WTC11 (cell line): ENCODE data around the gene USB1. TPM values are rescaled to one million over a fixed set of nuclear protein-coding genes. Genes with fewer than 3 reads are reported as not detected.
A peak's percentile ranks its signal among the peaks of the same experiment; 100 is the strongest.

Experiments
- ATAC-seq: fragments of 200-7000 bp; cut with Tn5 transposase; 2 replicates; pipeline ENCODE4 v1.10.0; 2021; ENCODE audit warnings: mild to moderate bottlenecking, moderate library complexity
- CTCF ChIA-PET: fragments of 300-600 bp; sonication (Branson Sonifier 250); formaldehyde crosslinking; loops from one replicate; lab custom pipeline; 2021; ENCODE audit warnings: antibody characterized with exemption; lab: Charles Lee
- POLR2A ChIA-PET: fragments of 350-600 bp; sonication (Branson Sonifier 250); formaldehyde crosslinking; loops from one replicate; lab custom pipeline; 2021; ENCODE audit warnings: antibody characterized with exemption; lab: Charles Lee
- DNase-seq: peaks from one replicate; pipeline ENCODE4 v3.0.0; 2021; ENCODE audit warnings: low spot score
- H3K27ac Mint-ChIP-seq: 2 replicates; pipeline ENCODE4 v1.8.0; 2021; ENCODE audit warnings: mixed read lengths
- H3K27me3 Mint-ChIP-seq: 2 replicates; pipeline ENCODE4 v1.8.0; 2021; ENCODE audit warnings: low read depth, mild to moderate bottlenecking, moderate library complexity, mixed read lengths
- H3K36me3 Mint-ChIP-seq: 2 replicates; pipeline ENCODE4 v1.8.0; 2021; ENCODE audit warnings: mixed read lengths
- H3K4me1 Mint-ChIP-seq: 2 replicates; pipeline ENCODE4 v1.8.0; 2022; ENCODE audit warnings: mixed read lengths
- H3K4me3 Mint-ChIP-seq: 2 replicates; pipeline ENCODE4 v1.8.0; 2021; ENCODE audit warnings: mild to moderate bottlenecking, moderate library complexity, mixed read lengths
- H3K9me3 Mint-ChIP-seq: 2 replicates; pipeline ENCODE4 v1.8.0; 2021; ENCODE audit warnings: mixed read lengths
- AR ChIP-seq: fragments of 250-450 bp; sonication (Bioruptor Pico); IDR thresholded peaks from 2 replicates; pipeline ENCODE4 v1.9.0; 2021; ENCODE audit warnings: mild to moderate bottlenecking
- ATF2 ChIP-seq: sonication (generic); formaldehyde crosslinking; IDR thresholded peaks from 2 replicates; pipeline ENCODE4 v1.8.1; 2022; ENCODE audit warnings: low read depth, missing genetic modification reagents, borderline replicate concordance
- CREB1 ChIP-seq: sonication (generic); formaldehyde crosslinking; IDR thresholded peaks from 2 replicates; pipeline ENCODE4 v1.8.0; 2023; ENCODE audit warnings: mild to moderate bottlenecking, missing genetic modification reagents
- CTCF ChIP-seq: fragments of 200-600 bp; IDR thresholded peaks from 2 replicates; pipeline ENCODE4 v1.8.0; 2022; ENCODE audit warnings: antibody characterized with exemption
- EMX1 ChIP-seq: fragments of 250-450 bp; sonication (Bioruptor Pico); IDR thresholded peaks from 2 replicates; pipeline ENCODE4 v1.8.0; 2021; ENCODE audit warnings: mild to moderate bottlenecking
- FOXK1 ChIP-seq: sonication (generic); formaldehyde crosslinking; IDR thresholded peaks from 2 replicates; pipeline ENCODE4 v1.8.0; 2022; ENCODE audit warnings: mild to moderate bottlenecking, moderate library complexity, missing genetic modification reagents
- FOXP1 ChIP-seq: sonication (generic); formaldehyde crosslinking; IDR thresholded peaks from 2 replicates; pipeline ENCODE4 v1.8.0; 2022; ENCODE audit warnings: missing genetic modification reagents, mild to moderate bottlenecking, moderate library complexity, borderline replicate concordance
- GTF2I ChIP-seq: fragments of 250-450 bp; sonication (Bioruptor Pico); conservative IDR thresholded peaks from 2 replicates; pipeline ENCODE4 v1.4.0; 2021; ENCODE audit warnings: mild to moderate bottlenecking
- MXD4 ChIP-seq: fragments of 250-450 bp; sonication (Bioruptor Pico); IDR thresholded peaks from 2 replicates; pipeline ENCODE4 v1.8.0; 2021; ENCODE audit warnings: mild to moderate bottlenecking, moderate library complexity, borderline replicate concordance
- MYBL2 ChIP-seq: sonication (generic); formaldehyde crosslinking; IDR thresholded peaks from 2 replicates; pipeline ENCODE4 v1.8.1; 2023; ENCODE audit warnings: mild to moderate bottlenecking, moderate library complexity, missing genetic modification reagents
- NFATC4 ChIP-seq: fragments of 250-450 bp; sonication (Bioruptor Pico); IDR thresholded peaks from 2 replicates; pipeline ENCODE4 v1.9.0; 2021; ENCODE audit warnings: mild to moderate bottlenecking
- OVOL2 ChIP-seq: fragments of 250-450 bp; sonication (Bioruptor Pico); IDR thresholded peaks from 2 replicates; pipeline ENCODE4 v1.9.0; 2021; ENCODE audit warnings: mild to moderate bottlenecking, borderline replicate concordance
- RELA ChIP-seq: sonication (generic); formaldehyde crosslinking; IDR thresholded peaks from 2 replicates; pipeline ENCODE4 v1.8.1; 2022; ENCODE audit warnings: missing genetic modification reagents, mild to moderate bottlenecking, borderline replicate concordance
- SMAD4 ChIP-seq: sonication (generic); formaldehyde crosslinking; IDR thresholded peaks from 2 replicates; pipeline ENCODE4 v1.8.0; 2022; ENCODE audit warnings: mild to moderate bottlenecking, missing genetic modification reagents
- TCF7 ChIP-seq: sonication (generic); formaldehyde crosslinking; IDR thresholded peaks from 2 replicates; pipeline ENCODE4 v1.8.0; 2022; ENCODE audit warnings: mild to moderate bottlenecking, low read depth, missing genetic modification reagents, moderate library complexity
- TEAD1 ChIP-seq: sonication (generic); formaldehyde crosslinking; IDR thresholded peaks from 2 replicates; pipeline ENCODE4 v1.8.0; 2022; ENCODE audit warnings: mild to moderate bottlenecking, missing genetic modification reagents
- TEAD4 ChIP-seq: sonication (generic); formaldehyde crosslinking; IDR thresholded peaks from 2 replicates; pipeline ENCODE4 v1.8.0; 2022; ENCODE audit warnings: mild to moderate bottlenecking, missing genetic modification reagents
- USF1 ChIP-seq: sonication (generic); formaldehyde crosslinking; IDR thresholded peaks from 2 replicates; pipeline ENCODE4 v1.8.0; 2022; ENCODE audit warnings: mild to moderate bottlenecking, missing genetic modification reagents
- ZNF232 ChIP-seq: sonication (generic); formaldehyde crosslinking; IDR thresholded peaks from 2 replicates; pipeline ENCODE4 v1.8.0; 2022; ENCODE audit warnings: mild to moderate bottlenecking, missing genetic modification reagents
- total RNA-seq: library from RNA; stranded (reverse); gene quantifications from 3 replicates; pipeline ENCODE4 v1.2.3, GENCODE V29; 2021
- TF ChIP-seq, protein P1 (sequence below): sonication (generic); formaldehyde crosslinking; IDR thresholded peaks from 2 replicates; pipeline ENCODE4 v1.8.1; 2023; ENCODE audit warnings: mild to moderate bottlenecking, moderate library complexity, missing genetic modification reagents

USB1 gene
- total RNA-seq, 1 experiment from 2014 or later: 67.1 TPM

DNA sequence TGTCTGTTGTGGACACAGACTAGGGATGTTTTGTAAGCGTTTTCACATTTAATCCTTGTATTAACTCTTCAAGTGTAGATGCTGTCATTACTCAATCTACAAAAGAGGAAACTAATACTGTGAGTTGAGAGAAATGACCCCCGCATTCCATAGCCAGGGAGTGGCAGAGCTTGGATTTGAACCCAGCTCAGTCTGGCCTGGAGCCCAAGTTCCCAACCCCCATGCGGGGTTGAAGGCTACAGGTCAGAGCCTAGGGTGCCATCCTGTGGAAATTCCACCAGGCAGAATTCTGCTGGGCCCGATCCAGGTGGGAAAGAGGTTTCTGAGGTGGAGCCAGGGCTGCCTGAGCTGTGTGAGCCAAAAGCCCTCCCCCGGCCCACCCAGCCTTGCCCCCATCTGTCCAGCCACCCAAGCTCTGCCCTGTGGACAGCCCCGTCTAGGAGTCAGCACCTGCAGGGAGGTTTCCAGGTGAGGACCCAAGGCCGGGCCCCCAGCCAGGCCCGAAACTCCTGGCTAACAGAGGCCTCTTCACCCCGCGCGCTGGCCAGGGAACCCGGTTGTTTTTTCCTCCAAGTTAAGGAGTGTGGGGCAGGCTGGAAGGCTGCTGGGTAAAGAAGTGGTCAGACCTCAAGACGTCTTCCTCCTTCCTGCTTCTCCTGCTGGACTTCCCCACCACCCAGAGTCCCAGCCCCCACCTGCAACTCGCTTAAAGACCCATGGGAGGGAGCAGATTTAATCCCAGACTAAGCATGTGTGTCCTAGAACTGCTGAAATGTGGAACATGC, 30.0 kb downstream of the USB1 start:
- ChIA-PET CTCF (interaction anchor here (0.7 to 2.6 kb wide), 10 partner anchors 9 to 296 kb away, joined by 3 to 55 read pairs (median 4); partner anchors contain the start of gene KATNB1), POLR2A (interaction anchor here (1.4 kb wide), 1 partner anchor 98 kb away, joined by 8 read pairs; the partner anchor contains the start of gene CFAP20)
- no peak for DNase-seq
- Mint-ChIP-seq H3K4me1 (peaks cover 38% of the 10 kb centered on the region), H3K36me3 (peaks cover 6% of the 10 kb centered on the region; the same call in 1 of the 2 replicates), H3K27ac (no peak overlapping the region; the same call in 1 of the 2 replicates), H3K4me3 (no peak overlapping the region), H3K9me3 (no peaks in the 10 kb centered on the region), H3K27me3 (no peaks in the 10 kb centered on the region)
- no peak for ATAC-seq
- no peak for TF ChIP-seq OVOL2
- TF ChIP-seq ATF2 (CRISPR knock-in tag): no peak
- TF ChIP-seq MYBL2 (CRISPR knock-in tag): no peak
- no peak for TF ChIP-seq AR
- TF ChIP-seq CREB1 (CRISPR knock-in tag): no peak
- TF ChIP-seq NFATC4: no peak

GRCh38 chr16:58032710-58033293, 31.6 kb downstream of the USB1 start:
- Mint-ChIP-seq H3K27ac (no peak overlapping the region), H3K4me1 (peaks cover 37% of the 10 kb centered on the region), H3K9me3 (no peaks in the 10 kb centered on the region), H3K36me3 (peaks cover 16% of the 10 kb centered on the region), H3K4me3 (no peak overlapping the region), H3K27me3 (no peaks in the 10 kb centered on the region)
- DNase-seq: no peak
- peak; percentile 2; the same call in 1 of the 2 replicates for ATAC-seq
- ChIA-PET POLR2A (interaction anchor here (1.0 to 1.4 kb wide), 2 partner anchors 33 to 96 kb away, joined by 3 to 8 read pairs; partner anchors contain the start of gene CFAP20), CTCF (interaction anchor here (0.5 to 2.6 kb wide), 45 partner anchors 8 to 620 kb away, joined by 3 to 55 read pairs (median 5); partner anchors contain the start of genes CFAP20, KATNB1, USB1 and ZNF319)
- TF ChIP-seq TEAD4 (CRISPR knock-in tag): no peak
- no peak for TF ChIP-seq TEAD1 (CRISPR knock-in tag)
- no peak for TF ChIP-seq ATF2 (CRISPR knock-in tag)
- TF ChIP-seq EMX1 (CRISPR knock-in tag): no peak
- no peak for TF ChIP-seq CREB1 (CRISPR knock-in tag)

- peaks cover 29% of the 10 kb centered on the region for H3K36me3 Mint-ChIP-seq
- no peaks in the 10 kb centered on the region for H3K9me3 Mint-ChIP-seq
- H3K27me3 Mint-ChIP-seq: no peaks in the 10 kb centered on the region
- ATAC-seq: no peak
- CTCF ChIA-PET: interaction anchor here (0.6 to 2.6 kb wide), 9 partner anchors 12 to 95 kb away, joined by 3 to 24 read pairs (median 5); partner anchors contain the start of gene CFAP20
- H3K4me1 Mint-ChIP-seq: peaks cover 23% of the 10 kb centered on the region
- POLR2A ChIA-PET: no interaction called here
- no peak overlapping the region for H3K4me3 Mint-ChIP-seq
- H3K27ac Mint-ChIP-seq: no peak overlapping the region; the same call in 1 of the 2 replicates
- no peak for DNase-seq
- TF ChIP-seq TCF7 (CRISPR knock-in tag) (no peak), MXD4 (CRISPR knock-in tag) (no peak), GTF2I (CRISPR knock-in tag) (no peak), FOXP1 (no peak), RELA (CRISPR knock-in tag) (no peak), ZNF232 (CRISPR knock-in tag) (no peak), USF1 (CRISPR knock-in tag) (no peak), FOXK1 (CRISPR knock-in tag) (no peak), SMAD4 (CRISPR knock-in tag) (no peak), CTCF (no peak)
- TF ChIP-seq, protein P1, sequence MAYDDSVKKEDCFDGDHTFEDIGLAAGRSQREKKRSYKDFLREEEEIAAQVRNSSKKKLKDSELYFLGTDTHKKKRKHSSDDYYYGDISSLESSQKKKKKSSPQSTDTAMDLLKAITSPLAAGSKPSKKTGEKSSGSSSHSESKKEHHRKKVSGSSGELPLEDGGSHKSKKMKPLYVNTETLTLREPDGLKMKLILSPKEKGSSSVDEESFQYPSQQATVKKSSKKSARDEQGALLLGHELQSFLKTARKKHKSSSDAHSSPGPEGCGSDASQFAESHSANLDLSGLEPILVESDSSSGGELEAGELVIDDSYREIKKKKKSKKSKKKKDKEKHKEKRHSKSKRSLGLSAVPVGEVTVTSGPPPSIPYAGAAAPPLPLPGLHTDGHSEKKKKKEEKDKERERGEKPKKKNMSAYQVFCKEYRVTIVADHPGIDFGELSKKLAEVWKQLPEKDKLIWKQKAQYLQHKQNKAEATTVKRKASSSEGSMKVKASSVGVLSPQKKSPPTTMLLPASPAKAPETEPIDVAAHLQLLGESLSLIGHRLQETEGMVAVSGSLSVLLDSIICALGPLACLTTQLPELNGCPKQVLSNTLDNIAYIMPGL (CRISPR knock-in tag): no peak
Measured at GRCh38 chr16:58034128-58034685, 33.0 kb downstream of the USB1 start.
